CD4-positive, CD25-positive, alpha-beta regulatory T cell (primary cell): ENCODE results near the gene VIPR2. TPM values are rescaled to one million over a fixed set of nuclear protein-coding genes. Genes with fewer than 3 reads are reported as not detected.
"Not testable (repeated sequence)": the region's sequence is repeated elsewhere in the genome, so short reads cannot be mapped to it uniquely, and the experiment has no call there.

ENCODE experiments used
- ATAC-seq, 2 donors: fragments of 150-1000 bp; cut with Tn5 transposase; one replicate each; pipeline ENCODE4 v1.10.0; 2021; ENCODE audit warnings: low read depth in 2 of 2, moderate number of reproducible peaks in 2 of 2, moderate library complexity in 1 of 2
- DNase-seq, 3 donors: peaks; one replicate each; pipeline versions ENCODE4 v3.0.0 to v3.0.0-alpha.2; 2012 to 2022; ENCODE audit warnings: mixed read lengths in 1 of 3
- H3K27ac ChIP-seq: one replicate; pipeline ENCODE4 v1.7.0; 2013; ENCODE audit warnings: mild to moderate bottlenecking, low read length; ENCODE audit not compliant: insufficient read depth, poor library complexity, severe bottlenecking
- H3K27me3 ChIP-seq: one replicate; pipeline ENCODE4 v1.7.0; 2013; ENCODE audit warnings: low read length; ENCODE audit not compliant: control insufficient read depth, insufficient read depth
- H3K36me3 ChIP-seq: one replicate; pipeline ENCODE4 v1.7.0; 2013; ENCODE audit warnings: mild to moderate bottlenecking, low read length, moderate library complexity; ENCODE audit not compliant: control insufficient read depth, insufficient read depth
- H3K4me1 ChIP-seq: 2 replicates; pipeline ENCODE4 v1.7.0; 2013; ENCODE audit warnings: mild to moderate bottlenecking, low read length; ENCODE audit not compliant: insufficient read depth, control insufficient read depth, poor library complexity, severe bottlenecking
- H3K4me3 ChIP-seq: one replicate; pipeline ENCODE4 v1.7.0; 2013; ENCODE audit warnings: low read depth, mild to moderate bottlenecking, low read length, moderate library complexity
- H3K9me3 ChIP-seq, 2 experiments: 1 replicate in 1 of 2; 2 replicates in 1 of 2; pipeline ENCODE4 v1.7.0; 2013; ENCODE audit warnings: low read length in 2 of 2, mild to moderate bottlenecking in 1 of 2, moderate library complexity in 1 of 2; ENCODE audit not compliant: control insufficient read depth in 2 of 2
- H3K27ac Mint-ChIP-seq, 3 donors: one replicate each; pipeline ENCODE4 v1.8.0; 2020 to 2022; ENCODE audit warnings: mild to moderate bottlenecking in 3 of 3, mixed read lengths in 3 of 3, moderate library complexity in 2 of 3
- H3K27me3 Mint-ChIP-seq: one replicate; pipeline ENCODE4 v1.8.0; 2022; ENCODE audit warnings: mild to moderate bottlenecking, mixed read lengths
- H3K36me3 Mint-ChIP-seq: one replicate; pipeline ENCODE4 v1.8.0; 2020; ENCODE audit warnings: mixed read lengths
- H3K4me1 Mint-ChIP-seq, 4 donors: one replicate each; pipeline ENCODE4 v1.8.0; 2020 to 2022; ENCODE audit warnings: mixed read lengths in 4 of 4, mild to moderate bottlenecking in 1 of 4
- H3K4me3 Mint-ChIP-seq, 4 donors: one replicate each; pipeline ENCODE4 v1.8.0; 2020 to 2022; ENCODE audit warnings: mild to moderate bottlenecking in 4 of 4, mixed read lengths in 4 of 4, moderate library complexity in 3 of 4
- H3K9me3 Mint-ChIP-seq, 7 donors: one replicate each; pipeline ENCODE4 v1.8.0; 2020 to 2022; ENCODE audit warnings: mixed read lengths in 7 of 7, mild to moderate bottlenecking in 3 of 7, moderate library complexity in 2 of 7
- polyA plus RNA-seq, 4 donors: library from polyadenylated mRNA; unstranded; fragments of 300-500 nt; fragmentation: Illumina TruSeq; gene quantifications; one replicate each; pipeline ENCODE4 v1.2.3, GENCODE V29; 2021
- total RNA-seq: library from RNA; stranded (reverse); gene quantifications from one replicate; pipeline ENCODE4 v1.2.3, GENCODE V29; 2022

VIPR2 gene
- total and polyA plus RNA-seq, 5 donors from 2014 or later = not detected

- Mint-ChIP-seq H3K27me3 (no peaks in the 10 kb centered on the region), H3K36me3 (no peaks in the 10 kb centered on the region), H3K4me3 (no peak overlapping the region), H3K9me3 (peaks cover 0 to 2% (median 0%) of the 10 kb centered on the region in 7 donors), H3K4me1 (peaks cover 0 to 13% (median 0%) of the 10 kb centered on the region in 4 donors), H3K27ac (no peak overlapping the region)
- Histone ChIP-seq H3K27ac (no peak overlapping the region), H3K4me1 (no peaks in the 10 kb centered on the region), H3K9me3 (no peaks in the 10 kb centered on the region), H3K4me3 (no peak overlapping the region), H3K36me3 (no peaks in the 10 kb centered on the region), H3K27me3 (peaks cover 2% of the 10 kb centered on the region)
- ATAC-seq = no peak
- DNase-seq = no peak
These were observed 137.2 kb downstream of the VIPR2 start for GRCh38 chr7:159007364-159007995.

GRCh38 chr7:159006610-159007130 lies 138.0 kb downstream of the VIPR2 start:
- Mint-ChIP-seq H3K9me3 (peaks cover 0 to 2% (median 0%) of the 10 kb centered on the region in 7 donors), H3K4me3 (peak overlapping the region in 1 of 4 donors; percentile 46), H3K27me3 (no peaks in the 10 kb centered on the region), H3K27ac (no peak overlapping the region), H3K4me1 (peaks cover 0 to 13% (median 0%) of the 10 kb centered on the region in 4 donors), H3K36me3 (no peaks in the 10 kb centered on the region)
- no peak for ATAC-seq
- Histone ChIP-seq H3K4me3 (no peak overlapping the region), H3K9me3 (no peaks in the 10 kb centered on the region), H3K27me3 (peaks cover 2% of the 10 kb centered on the region), H3K4me1 (no peaks in the 10 kb centered on the region), H3K27ac (no peak overlapping the region), H3K36me3 (no peaks in the 10 kb centered on the region)
- no peak for DNase-seq

- DNase-seq, ATAC-seq: not testable (repeated sequence)
- peaks cover 0 to 10% (median 0%) of the 10 kb centered on the region in 4 donors for H3K4me1 Mint-ChIP-seq
These were observed 138.6 kb downstream of the VIPR2 start for GRCh38 chr7:159006022-159006609.

GRCh38 chr7:159005618-159006017 lies 139.0 kb downstream of the VIPR2 start:
- DNase-seq = no peak

More at GRCh38 chr7:159006022-159006609, 138.6 kb downstream of the VIPR2 start:
- H3K4me1 ChIP-seq, H3K27me3 ChIP-seq, H3K27me3 Mint-ChIP-seq, H3K4me3 ChIP-seq, H3K36me3 Mint-ChIP-seq, H3K27ac Mint-ChIP-seq, H3K36me3 ChIP-seq, H3K9me3 Mint-ChIP-seq, H3K9me3 ChIP-seq, H3K27ac ChIP-seq, H3K4me3 Mint-ChIP-seq: not testable (repeated sequence)

GRCh38 chr7:159004411-159004810 lies 140.3 kb downstream of the VIPR2 start:
- no peak overlapping the region for H3K4me3 ChIP-seq
- peaks cover 2% of the 10 kb centered on the region for H3K27me3 ChIP-seq
- no peaks in the 10 kb centered on the region for H3K27me3 Mint-ChIP-seq
- H3K27ac Mint-ChIP-seq = no peak overlapping the region
- DNase-seq (peak in 1 of 3 donors; percentile 35), ATAC-seq (no peak)
- H3K27ac ChIP-seq = no peak overlapping the region
- peaks cover 0 to 2% (median 0%) of the 10 kb centered on the region in 7 donors for H3K9me3 Mint-ChIP-seq
- no peaks in the 10 kb centered on the region for H3K36me3 ChIP-seq
- H3K4me1 ChIP-seq = no peaks in the 10 kb centered on the region
- no peak overlapping the region for H3K4me3 Mint-ChIP-seq
- H3K9me3 ChIP-seq = no peaks in the 10 kb centered on the region
- H3K4me1 Mint-ChIP-seq = peaks cover 0 to 8% (median 0%) of the 10 kb centered on the region in 4 donors
- no peaks in the 10 kb centered on the region for H3K36me3 Mint-ChIP-seq

More at GRCh38 chr7:159005618-159006017, 139.0 kb downstream of the VIPR2 start:
- peaks cover 0 to 2% (median 0%) of the 10 kb centered on the region in 7 donors for H3K9me3 Mint-ChIP-seq
- no peaks in the 10 kb centered on the region for H3K27me3 Mint-ChIP-seq
- no peaks in the 10 kb centered on the region for H3K4me1 ChIP-seq
- no peak overlapping the region for H3K27ac Mint-ChIP-seq
- H3K4me3 ChIP-seq = no peak overlapping the region
- no peak overlapping the region for H3K27ac ChIP-seq
- peak overlapping the region in 1 of 4 donors; percentile 36 for H3K4me3 Mint-ChIP-seq
- H3K4me1 Mint-ChIP-seq = peaks cover 0 to 8% (median 0%) of the 10 kb centered on the region in 4 donors
- H3K27me3 ChIP-seq = peaks cover 2% of the 10 kb centered on the region
- H3K36me3 ChIP-seq = no peaks in the 10 kb centered on the region
- H3K9me3 ChIP-seq = no peaks in the 10 kb centered on the region
- ATAC-seq = no peak
- H3K36me3 Mint-ChIP-seq = no peaks in the 10 kb centered on the region

- no peak for ATAC-seq
- Mint-ChIP-seq H3K9me3 (peaks cover 0 to 2% (median 0%) of the 10 kb centered on the region in 7 donors), H3K4me1 (peaks cover 0 to 8% (median 0%) of the 10 kb centered on the region in 4 donors), H3K27ac (no peak overlapping the region), H3K36me3 (no peaks in the 10 kb centered on the region), H3K27me3 (no peaks in the 10 kb centered on the region), H3K4me3 (no peak overlapping the region)
- Histone ChIP-seq H3K4me3 (no peak overlapping the region), H3K9me3 (no peaks in the 10 kb centered on the region), H3K4me1 (no peaks in the 10 kb centered on the region), H3K27me3 (peaks cover 2% of the 10 kb centered on the region), H3K27ac (no peak overlapping the region), H3K36me3 (no peaks in the 10 kb centered on the region)
- DNase-seq = no peak
These were observed 142.9 kb downstream of the VIPR2 start for GRCh38 chr7:159001811-159002210.

- no peak overlapping the region for H3K4me3 ChIP-seq
- ATAC-seq (no peak), DNase-seq (no peak)
- no peaks in the 10 kb centered on the region for H3K4me1 ChIP-seq
- H3K4me1 Mint-ChIP-seq = peaks cover 0 to 8% (median 0%) of the 10 kb centered on the region in 4 donors
- H3K27me3 ChIP-seq = peaks cover 2% of the 10 kb centered on the region
- no peaks in the 10 kb centered on the region for H3K9me3 ChIP-seq
- H3K4me3 Mint-ChIP-seq = no peak overlapping the region
- peaks cover 0 to 2% (median 0%) of the 10 kb centered on the region in 7 donors for H3K9me3 Mint-ChIP-seq
- H3K36me3 Mint-ChIP-seq = no peaks in the 10 kb centered on the region
- H3K27ac Mint-ChIP-seq = no peak overlapping the region
- H3K27me3 Mint-ChIP-seq = no peaks in the 10 kb centered on the region
- H3K36me3 ChIP-seq = no peaks in the 10 kb centered on the region
- no peak overlapping the region for H3K27ac ChIP-seq
These were observed 143.7 kb downstream of the VIPR2 start for GRCh38 chr7:159000859-159001435.
